Choroid plexus epithelial cell (primary cell): Measurements from ENCODE around the gene CST2.

Experiments used
- DNase-seq: peaks from one replicate; pipeline ENCODE4 v3.0.0-alpha.2; 2010; ENCODE audit warnings: low read depth
- H3K4me3 ChIP-seq: 2 replicates; pipeline ENCODE4 v1.5.1; 2011; ENCODE audit warnings: low read depth, mild to moderate bottlenecking, control low read depth, low read length, moderate library complexity
- CTCF ChIP-seq: conservative IDR thresholded peaks from 2 replicates; pipeline ENCODE4 v1.5.1; 2011; ENCODE audit warnings: low read depth, mild to moderate bottlenecking, control low read depth, inconsistent platforms, low read length, moderate library complexity

The CST2 gene

GRCh38 chr20:23776067-23776771 is 50.3 kb downstream of the CST2 start:
- no peak overlapping the region for H3K4me3 ChIP-seq
- peak; percentile 12 for TF ChIP-seq CTCF
- DNase-seq, result no peak

- H3K4me3 ChIP-seq, result no peak overlapping the region
- no peak for TF ChIP-seq CTCF
- no peak for DNase-seq
Measured at GRCh38 chr20:23774081-23774480, 52.4 kb downstream of the CST2 start.
